Mucosa of rectum (tissue), 2 donors: ENCODE data around the gene MED13L.

Source experiments
- H3K27ac ChIP-seq, 2 donors: one replicate each; pipeline ENCODE4 v1.7.0; 2013; ENCODE audit warnings: inconsistent platforms in 2 of 2, low read depth in 2 of 2, low read length in 2 of 2
- H3K27me3 ChIP-seq, 2 donors: one replicate each; pipeline ENCODE4 v1.7.0; 2013; ENCODE audit warnings: low read length in 2 of 2; ENCODE audit not compliant: control insufficient read depth in 2 of 2, insufficient read depth in 2 of 2
- H3K36me3 ChIP-seq, 2 donors: one replicate each; pipeline ENCODE4 v1.7.0; 2013; ENCODE audit warnings: low read length in 2 of 2; ENCODE audit not compliant: control insufficient read depth in 2 of 2, insufficient read depth in 2 of 2
- H3K4me1 ChIP-seq, 2 donors: one replicate each; pipeline ENCODE4 v1.7.0; 2013; ENCODE audit warnings: low read length in 2 of 2, mild to moderate bottlenecking in 1 of 2; ENCODE audit not compliant: control insufficient read depth in 2 of 2, insufficient read depth in 2 of 2
- H3K4me3 ChIP-seq, 2 donors: one replicate each; pipeline ENCODE4 v1.7.0; 2013; ENCODE audit warnings: low read length in 2 of 2
- H3K9ac ChIP-seq, 2 donors: one replicate each; pipeline ENCODE4 v1.7.0; 2013; ENCODE audit warnings: low read length in 2 of 2, low read depth in 1 of 2, mild to moderate bottlenecking in 1 of 2
- H3K9me3 ChIP-seq, 2 donors: one replicate each; pipeline ENCODE4 v1.7.0; 2013; ENCODE audit warnings: low read length in 2 of 2; ENCODE audit not compliant: control insufficient read depth in 2 of 2
- donor health status: healthy.
- donor health status: Normal muscosa, but diverticular disease.

The MED13L gene

DNA sequence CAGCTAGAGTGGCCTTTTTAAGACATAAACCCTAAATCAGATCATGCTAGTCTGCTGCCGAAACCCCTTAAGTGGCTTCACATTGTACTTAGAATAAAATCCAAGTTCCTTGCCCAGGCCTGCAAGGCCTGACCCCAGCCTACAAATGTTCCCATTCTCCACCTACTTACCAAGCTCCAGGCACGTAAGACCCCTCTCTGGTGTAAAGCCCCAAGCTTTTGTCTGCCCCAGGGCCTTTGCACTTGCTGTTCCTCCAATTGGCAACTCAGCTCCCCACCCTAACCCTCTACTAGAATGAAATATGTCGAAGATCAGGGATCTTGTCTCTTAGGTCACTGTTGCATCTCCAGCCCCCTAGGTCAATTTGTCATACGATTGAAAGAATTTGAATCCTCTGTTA, 27.1 kb upstream of the MED13L start:
- H3K36me3 ChIP-seq = no peaks in the 10 kb centered on the region
- no peak overlapping the region for H3K27ac ChIP-seq
- no peaks in the 10 kb centered on the region for H3K27me3 ChIP-seq
- H3K9ac ChIP-seq = no peak overlapping the region
- no peaks in the 10 kb centered on the region for H3K9me3 ChIP-seq
- no peak overlapping the region for H3K4me3 ChIP-seq
- peaks cover 0 to 2% of the 10 kb centered on the region in 2 donors for H3K4me1 ChIP-seq

DNA sequence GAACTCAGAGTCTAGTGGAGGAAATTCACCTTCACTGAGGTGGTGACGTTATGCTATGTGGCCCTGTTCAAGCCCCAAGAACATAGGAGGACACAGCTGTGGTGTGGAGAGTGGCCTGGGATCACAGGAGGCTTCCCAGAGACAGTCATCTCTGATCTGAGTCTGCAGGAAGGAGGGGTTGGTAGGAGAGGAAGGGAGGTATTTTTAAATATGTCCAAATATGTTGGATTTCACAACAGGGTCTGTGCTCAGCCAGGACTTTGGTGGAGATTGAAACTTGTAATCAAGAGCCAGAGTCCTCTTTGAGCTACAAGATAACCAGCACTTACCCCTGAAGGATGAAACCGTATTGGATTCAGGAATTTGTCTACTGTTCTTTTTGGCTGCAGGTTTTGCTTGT, 26.4 kb upstream of the MED13L start:
- no peak overlapping the region for H3K27ac ChIP-seq

DNA sequence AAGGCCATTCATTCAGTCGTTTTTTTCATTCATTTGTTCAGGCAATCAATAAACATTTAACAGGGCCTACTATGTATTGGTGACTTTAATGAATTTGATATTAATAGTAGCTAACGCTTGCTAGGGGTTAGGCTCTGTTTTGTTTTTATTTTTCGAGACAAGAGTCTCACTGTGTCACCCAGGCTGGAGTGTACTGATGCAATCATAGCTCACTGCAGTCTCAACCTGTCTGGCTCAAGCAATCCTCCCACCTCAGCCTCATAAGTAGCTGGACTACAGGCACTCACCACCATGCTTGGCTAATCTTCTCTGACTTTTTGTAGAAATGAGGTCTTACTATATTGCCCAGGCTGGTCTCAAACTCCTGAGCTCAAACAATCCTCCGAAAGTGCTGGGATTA, 25.6 kb upstream of the MED13L start:
- no peaks in the 10 kb centered on the region for H3K36me3 ChIP-seq
- H3K9ac ChIP-seq = no peak overlapping the region
- no peaks in the 10 kb centered on the region for H3K27me3 ChIP-seq
- H3K4me3 ChIP-seq = no peak overlapping the region
- no peaks in the 10 kb centered on the region for H3K9me3 ChIP-seq
- H3K27ac ChIP-seq = no peak overlapping the region
- H3K4me1 ChIP-seq = peaks cover 2 to 4% of the 10 kb centered on the region in 2 donors

More for the DNA sequence above, 26.4 kb upstream of the MED13L start:
- no peaks in the 10 kb centered on the region for H3K36me3 ChIP-seq
- no peak overlapping the region for H3K4me3 ChIP-seq
- no peak overlapping the region for H3K9ac ChIP-seq
- H3K27me3 ChIP-seq = no peaks in the 10 kb centered on the region
- H3K4me1 ChIP-seq = peaks cover 2 to 4% of the 10 kb centered on the region in 2 donors
- no peaks in the 10 kb centered on the region for H3K9me3 ChIP-seq

DNA sequence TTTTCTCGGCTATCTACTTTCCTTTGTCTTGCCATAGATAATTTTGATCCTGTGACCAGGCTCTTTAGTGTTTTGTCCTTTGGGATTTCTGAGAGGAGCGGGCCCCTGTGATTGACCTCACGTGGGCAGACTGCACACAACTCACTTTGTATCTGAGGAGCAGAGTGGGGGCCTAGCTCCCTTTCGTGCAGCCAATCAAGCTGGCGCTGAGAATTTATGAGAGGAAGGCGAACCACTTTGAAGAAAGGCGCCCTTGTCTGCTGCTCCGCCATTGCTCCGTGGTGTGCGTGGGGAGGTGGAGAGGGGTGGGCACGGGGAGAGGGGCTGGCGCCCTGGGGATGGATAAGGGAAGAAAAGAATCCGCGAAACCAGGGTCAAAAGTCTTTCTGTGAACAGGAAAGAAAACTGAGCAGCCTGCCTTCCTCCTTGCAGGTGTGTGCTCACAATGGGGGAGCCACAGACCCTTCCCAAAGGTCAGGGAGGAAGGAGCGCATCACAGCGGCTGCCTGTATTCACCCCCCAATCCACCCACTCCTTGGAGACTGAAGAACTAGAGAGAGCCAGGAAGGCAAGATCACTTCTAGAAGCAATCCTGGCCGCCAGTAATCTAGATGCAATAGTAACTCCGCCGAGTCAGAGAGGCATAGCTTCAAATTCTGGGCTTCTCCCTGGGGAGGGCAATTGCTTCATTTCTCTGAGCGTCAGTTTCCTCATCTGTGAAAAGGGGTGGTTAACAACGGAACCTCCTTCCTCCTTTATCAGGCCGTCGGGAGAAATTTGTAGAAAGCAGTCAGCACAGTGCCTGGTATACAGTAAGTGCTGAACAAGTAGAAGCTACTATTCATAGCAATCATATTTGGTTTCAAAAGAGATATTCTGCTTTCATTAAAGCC, 24.9 kb upstream of the MED13L start:
- H3K9me3 ChIP-seq = no peaks in the 10 kb centered on the region
- no peak overlapping the region for H3K4me3 ChIP-seq
- H3K27ac ChIP-seq = no peak overlapping the region
- H3K9ac ChIP-seq = no peak overlapping the region
- no peaks in the 10 kb centered on the region for H3K36me3 ChIP-seq
- H3K4me1 ChIP-seq = peaks cover 2 to 4% of the 10 kb centered on the region in 2 donors
- no peaks in the 10 kb centered on the region for H3K27me3 ChIP-seq

DNA sequence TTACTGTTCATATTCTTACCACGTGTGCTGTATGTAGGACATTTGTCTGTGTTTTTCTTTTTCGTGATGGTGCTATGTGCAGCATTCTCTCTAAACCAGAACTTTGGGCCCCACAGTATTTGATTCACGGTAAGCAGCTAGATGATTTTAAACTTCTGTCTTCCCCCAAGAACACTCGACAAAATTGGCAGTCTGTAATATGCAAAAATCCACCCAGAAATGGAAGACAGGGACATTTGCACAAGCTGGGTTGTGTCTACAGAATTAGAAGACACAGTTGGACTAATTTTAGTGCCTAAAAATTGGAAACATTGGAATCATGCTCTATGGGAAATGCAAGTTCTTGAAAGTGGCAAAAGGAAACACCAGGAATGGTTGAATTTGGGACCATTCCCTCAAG, 24.1 kb upstream of the MED13L start:
- H3K9ac ChIP-seq = no peak overlapping the region
- no peak overlapping the region for H3K4me3 ChIP-seq
- peaks cover 2 to 4% of the 10 kb centered on the region in 2 donors for H3K4me1 ChIP-seq
- no peaks in the 10 kb centered on the region for H3K36me3 ChIP-seq
- H3K27me3 ChIP-seq = no peaks in the 10 kb centered on the region
- no peak overlapping the region for H3K27ac ChIP-seq
- H3K9me3 ChIP-seq = no peaks in the 10 kb centered on the region

DNA sequence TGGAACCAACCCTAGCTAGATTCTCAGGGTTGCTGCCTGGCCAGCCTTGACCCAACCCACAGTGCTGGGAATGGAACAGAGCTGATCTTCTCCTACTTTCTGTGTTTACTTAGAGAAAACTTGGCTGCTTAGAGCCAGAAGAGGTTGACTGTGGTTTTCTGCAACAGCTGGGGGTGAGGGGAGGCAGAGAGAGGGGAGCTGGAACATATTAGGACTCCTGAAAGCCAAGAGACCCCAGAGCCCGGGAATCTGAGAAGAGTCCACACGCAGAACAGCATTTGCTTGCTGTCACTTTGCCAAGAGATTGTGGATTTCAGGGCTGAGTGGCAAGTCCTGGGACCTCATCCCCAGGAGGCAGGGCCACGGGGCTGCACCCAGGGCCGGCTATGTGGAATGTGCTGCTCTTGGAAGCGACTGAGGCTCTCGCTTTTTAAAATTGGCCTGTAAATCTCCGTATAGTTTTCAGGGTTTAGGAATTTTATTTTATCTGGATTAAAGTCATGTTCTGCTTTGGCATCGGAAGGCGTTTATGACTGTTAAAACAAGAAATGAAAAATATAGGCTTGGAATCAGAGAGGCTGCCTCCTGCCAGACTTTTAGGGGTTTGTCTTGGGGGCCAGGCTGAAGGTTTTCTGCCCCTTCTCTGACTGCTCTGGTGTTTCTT, 22.3 kb upstream of the MED13L start:
- Histone ChIP-seq H3K9me3 (no peaks in the 10 kb centered on the region), H3K36me3 (no peaks in the 10 kb centered on the region), H3K27ac (peak overlapping the region in 1 of 2 donors; percentile 14), H3K9ac (no peak overlapping the region), H3K4me1 (peaks cover 2 to 4% of the 10 kb centered on the region in 2 donors), H3K27me3 (no peaks in the 10 kb centered on the region), H3K4me3 (no peak overlapping the region)

DNA sequence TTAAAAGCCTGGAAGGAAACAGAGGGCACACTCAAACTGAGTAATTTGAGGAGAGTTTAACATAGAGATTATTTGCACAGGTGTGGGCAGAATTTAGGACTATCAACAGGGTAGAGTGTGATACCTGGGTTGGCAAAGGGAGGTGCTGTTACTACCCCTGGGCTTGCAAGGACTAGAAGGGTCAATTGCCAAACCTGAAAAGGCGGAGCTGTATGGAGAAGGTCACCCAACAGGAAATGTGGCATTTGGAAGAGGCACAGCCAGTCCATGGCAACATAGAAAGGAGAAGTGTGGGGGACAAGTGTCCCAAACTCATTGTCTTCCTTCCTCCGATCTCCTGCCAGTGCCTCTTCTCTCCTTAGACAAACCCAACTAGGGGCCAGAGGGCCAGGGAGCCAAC, 21.6 kb upstream of the MED13L start:
- no peak overlapping the region for H3K4me3 ChIP-seq
- H3K9me3 ChIP-seq = no peaks in the 10 kb centered on the region
- peak overlapping the region in 1 of 2 donors; percentile 14 for H3K27ac ChIP-seq
- H3K9ac ChIP-seq = no peak overlapping the region
- peaks cover 2 to 4% of the 10 kb centered on the region in 2 donors for H3K4me1 ChIP-seq
- H3K36me3 ChIP-seq = no peaks in the 10 kb centered on the region
- no peaks in the 10 kb centered on the region for H3K27me3 ChIP-seq

DNA sequence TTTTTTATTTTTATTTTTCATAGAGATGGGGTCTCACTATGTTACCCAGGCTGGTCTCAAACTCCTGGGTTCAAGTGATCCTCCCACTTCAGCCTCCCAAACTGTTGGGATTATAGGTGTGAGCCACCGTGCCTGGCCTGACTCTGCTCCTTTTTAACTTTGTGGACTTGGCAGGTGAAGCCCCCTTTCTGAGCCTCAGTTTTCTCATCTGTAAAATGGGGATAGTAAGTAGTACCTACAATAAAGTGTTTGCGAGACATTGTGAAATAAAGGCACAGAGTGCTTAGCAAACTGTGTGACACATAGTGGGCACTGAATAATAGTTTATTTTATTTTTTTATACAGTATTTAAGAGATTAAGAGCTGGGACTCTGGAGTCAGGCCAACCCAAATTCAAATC, 21.1 kb upstream of the MED13L start:
- Histone ChIP-seq H3K27me3 (no peaks in the 10 kb centered on the region), H3K4me1 (peaks cover 0 to 4% of the 10 kb centered on the region in 2 donors), H3K4me3 (no peak overlapping the region), H3K9ac (no peak overlapping the region), H3K9me3 (no peaks in the 10 kb centered on the region), H3K27ac (no peak overlapping the region), H3K36me3 (no peaks in the 10 kb centered on the region)

DNA sequence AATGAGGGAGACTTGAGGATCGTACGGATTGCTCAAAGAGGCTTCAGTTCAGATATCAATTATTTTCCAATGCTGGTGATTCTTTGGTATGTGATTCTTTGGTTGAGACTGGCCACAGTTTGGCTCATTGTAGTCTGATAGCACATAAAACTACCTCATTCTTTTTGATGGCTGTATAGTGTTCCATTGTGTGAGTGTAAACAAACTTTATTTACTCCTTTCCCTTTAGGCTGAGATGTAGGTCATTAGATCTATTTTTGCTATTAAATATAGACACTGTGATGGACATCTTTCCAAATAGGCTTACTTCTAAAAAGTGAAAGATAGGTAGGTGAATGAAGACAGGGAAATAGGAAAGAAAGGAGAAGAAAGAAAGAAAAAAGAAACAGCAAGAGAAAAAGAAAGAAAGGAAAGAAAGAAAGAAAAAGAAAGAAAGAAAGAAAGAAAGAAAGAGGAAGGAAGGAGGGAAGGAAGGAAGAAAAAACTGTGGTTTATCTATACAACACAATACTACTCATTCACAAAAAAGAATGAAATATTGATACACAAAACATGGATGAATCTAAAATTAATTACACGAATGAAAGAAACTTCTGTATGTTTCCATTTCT, 19.8 kb upstream of the MED13L start:
- peaks cover 0 to 4% of the 10 kb centered on the region in 2 donors for H3K4me1 ChIP-seq
- no peaks in the 10 kb centered on the region for H3K27me3 ChIP-seq
- H3K9ac ChIP-seq = no peak overlapping the region
- no peak overlapping the region for H3K27ac ChIP-seq
- no peaks in the 10 kb centered on the region for H3K36me3 ChIP-seq
- H3K9me3 ChIP-seq = no peaks in the 10 kb centered on the region
- H3K4me3 ChIP-seq = no peak overlapping the region
